Glomerular endothelial cell (primary cell): Measurements from ENCODE around the gene CCNC. TPM values are rescaled to one million over a fixed set of nuclear protein-coding genes. Genes with fewer than 3 reads are reported as not detected.

Experiments used
- DNase-seq: peaks from one replicate; pipeline ENCODE4 v3.0.0-alpha.2; 2011; ENCODE audit warnings: low read depth, low spot score; ENCODE audit errors: extremely low read depth
- total RNA-seq: library from RNA; depleted of rRNA; stranded (reverse); fragments of >200 nt; gene quantifications from 2 replicates; pipeline ENCODE4 v1.2.3, GENCODE V29; 2015

Gene CCNC, protein sequence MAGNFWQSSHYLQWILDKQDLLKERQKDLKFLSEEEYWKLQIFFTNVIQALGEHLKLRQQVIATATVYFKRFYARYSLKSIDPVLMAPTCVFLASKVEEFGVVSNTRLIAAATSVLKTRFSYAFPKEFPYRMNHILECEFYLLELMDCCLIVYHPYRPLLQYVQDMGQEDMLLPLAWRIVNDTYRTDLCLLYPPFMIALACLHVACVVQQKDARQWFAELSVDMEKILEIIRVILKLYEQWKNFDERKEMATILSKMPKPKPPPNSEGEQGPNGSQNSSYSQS
- total RNA-seq, result 35.4 and 44.7 TPM in 2 replicates

DNA sequence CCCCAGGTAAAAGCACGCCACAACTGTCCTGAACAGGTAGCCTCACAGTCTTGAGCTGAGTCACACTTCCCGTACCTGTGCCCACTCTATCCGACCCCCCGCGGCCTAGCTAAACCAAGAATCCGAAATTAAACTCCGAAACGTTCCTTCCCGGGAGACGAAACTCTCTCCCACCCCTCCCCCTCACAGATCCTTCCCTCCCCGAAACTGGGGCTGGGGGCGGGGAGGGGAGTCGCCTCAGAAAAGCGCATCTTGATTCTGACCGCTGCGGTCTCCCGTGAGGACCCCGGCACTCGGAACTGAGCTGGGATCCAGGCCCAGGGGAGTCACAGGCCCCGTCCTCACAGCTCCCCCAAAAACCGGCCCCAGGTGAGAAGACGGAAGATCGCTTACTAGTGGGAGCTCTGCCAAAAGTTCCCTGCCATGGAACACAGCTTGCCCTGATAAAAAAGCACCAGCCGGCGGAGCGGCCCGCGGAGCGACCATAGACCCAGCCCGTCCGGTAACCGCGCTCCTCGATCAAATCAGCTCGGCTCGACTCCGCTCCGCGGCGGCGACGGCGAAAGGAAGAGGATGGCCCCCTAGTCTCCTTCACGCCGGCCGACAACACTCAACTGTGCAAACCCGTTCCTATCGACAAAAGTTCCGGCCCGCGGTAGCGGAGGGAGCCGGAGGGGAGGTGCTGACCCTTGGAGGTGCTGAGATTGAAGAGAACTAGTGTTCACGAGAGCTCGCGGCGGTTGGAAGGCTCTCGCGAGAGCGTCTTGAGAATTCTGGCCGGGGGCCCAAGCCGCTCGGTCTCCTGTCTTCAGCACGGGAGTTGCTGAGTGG lies at the start of gene CCNC:
Gene CCNC, minus strand, starts transcription at position 558 of the 831 bp plus-strand sequence. Its CDS starts 133 bp downstream, at position 425.
- DNase-seq, result peak; percentile 81

GRCh38 chr6:99617131-99617530 lies 48.7 kb upstream of the CCNC start:
- no peak for DNase-seq

GRCh38 chr6:99614430-99615186 lies 46.1 kb upstream of the CCNC start:
- no peak for DNase-seq

- no peak for DNase-seq
These were observed 45.4 kb upstream of the CCNC start for GRCh38 chr6:99613705-99614429.

DNA sequence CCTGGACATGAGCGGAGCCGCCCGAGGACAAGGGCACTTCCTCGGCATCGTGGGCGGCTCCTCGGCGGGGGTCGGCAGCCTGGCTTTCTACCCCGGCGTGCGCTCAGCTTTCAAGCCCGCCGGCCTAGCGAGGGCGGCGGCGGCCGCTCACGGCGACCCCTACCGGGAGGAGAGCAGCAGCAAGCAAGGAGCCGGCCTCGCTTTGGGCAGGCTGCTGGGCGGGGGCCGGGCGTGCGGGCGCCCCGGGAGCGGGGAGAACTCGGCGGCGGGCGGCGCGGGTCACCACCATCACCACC lies 44.9 kb upstream of the CCNC start:
- DNase-seq, result no peak

GRCh38 chr6:99612551-99613408 lies 44.3 kb upstream of the CCNC start:
- no peak for DNase-seq

DNA sequence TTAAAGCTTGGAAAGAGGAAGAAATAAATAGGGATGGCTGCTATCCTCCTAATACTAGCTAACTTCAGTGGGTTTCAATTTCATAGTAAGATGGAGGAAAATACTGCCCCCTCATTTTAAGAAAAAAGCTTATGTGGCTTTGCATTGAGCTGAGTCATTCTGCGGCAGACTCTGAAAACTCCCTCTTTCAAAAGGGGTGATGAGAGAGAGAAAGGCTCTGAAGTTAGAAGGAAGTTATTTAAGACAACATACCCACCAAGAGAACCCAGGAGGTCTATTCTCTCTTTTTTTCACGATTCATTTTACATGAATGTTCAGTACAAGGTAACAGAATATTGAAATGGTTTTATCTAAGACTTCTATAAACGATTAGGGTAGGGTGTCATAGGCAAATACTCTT lies 42.7 kb upstream of the CCNC start:
- no peak for DNase-seq

- DNase-seq, result no peak
These were observed 41.5 kb upstream of the CCNC start for GRCh38 chr6:99609905-99610489.

DNA sequence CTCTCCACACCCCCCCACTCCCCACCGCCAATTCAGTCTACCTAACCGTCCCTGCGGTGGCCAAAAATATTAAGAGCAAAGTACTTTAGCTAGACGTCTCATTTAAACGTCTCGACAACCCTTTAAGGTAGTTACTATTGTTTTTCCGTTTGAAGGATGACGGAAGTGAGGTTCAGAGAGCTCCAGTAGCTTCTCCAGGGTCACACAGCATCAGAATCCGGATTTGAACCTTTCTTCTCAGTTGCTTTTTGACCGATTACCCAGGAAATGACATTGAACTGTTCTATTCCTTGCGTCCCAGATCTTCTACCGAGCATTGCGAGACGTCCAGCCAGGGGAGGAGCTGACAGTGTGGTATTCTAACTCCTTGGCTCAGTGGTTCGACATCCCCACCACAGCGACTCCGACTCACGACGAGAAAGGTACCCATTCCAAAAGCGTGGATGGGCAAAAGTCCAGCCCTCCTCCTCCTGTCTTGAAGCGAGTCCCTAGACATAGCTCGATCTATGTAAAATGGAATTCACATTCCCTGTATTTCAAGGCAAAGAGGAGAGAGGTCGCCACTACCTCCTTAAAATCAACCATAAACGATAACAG lies 40.5 kb upstream of the CCNC start:
- no peak for DNase-seq

GRCh38 chr6:99608059-99608885 lies 39.8 kb upstream of the CCNC start:
- no peak for DNase-seq

GRCh38 chr6:99607416-99608036 lies 39.1 kb upstream of the CCNC start:
- no peak for DNase-seq

DNA sequence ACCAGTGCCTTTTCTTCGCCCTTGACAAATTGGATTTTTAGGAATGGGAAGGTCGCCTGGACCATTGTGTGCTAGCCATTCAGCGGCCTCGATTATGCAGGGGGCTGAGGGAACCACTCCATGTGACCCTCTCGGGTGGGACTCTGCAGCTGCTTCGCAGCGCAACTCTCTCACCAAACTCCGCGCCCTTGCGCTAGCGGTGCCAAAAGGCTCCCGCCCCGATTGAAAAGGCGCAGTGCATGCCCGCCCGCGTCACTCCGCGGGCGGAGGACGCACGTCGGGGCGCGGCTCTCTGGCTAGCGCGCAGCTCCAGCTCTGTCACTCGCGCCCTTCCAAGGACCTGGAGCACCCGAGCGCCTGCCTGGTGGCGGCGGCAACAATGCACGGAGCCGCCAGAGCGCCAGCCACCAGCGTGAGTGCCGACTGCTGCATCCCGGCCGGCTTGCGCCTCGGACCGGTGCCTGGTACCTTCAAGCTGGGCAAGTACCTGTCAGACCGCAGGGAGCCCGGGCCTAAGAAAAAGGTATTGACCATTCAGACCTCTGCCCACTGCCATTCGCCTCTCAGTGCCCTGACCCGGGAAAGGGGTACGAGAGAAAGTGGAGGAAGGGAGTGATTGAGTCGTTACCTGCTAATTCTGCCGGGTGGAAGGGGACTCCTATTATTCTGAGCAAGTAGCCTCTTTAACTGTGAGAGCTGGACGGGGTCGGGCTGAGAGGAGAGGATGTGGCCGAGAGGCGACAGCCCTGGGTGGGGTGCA lies 38.4 kb upstream of the CCNC start, which contains the start of gene PRDM13:
Gene PRDM13, plus strand, starts transcription at position 178 of the 760 bp plus-strand sequence. Its CDS starts 202 bp downstream, at position 380.
- DNase-seq, result no peak

DNA sequence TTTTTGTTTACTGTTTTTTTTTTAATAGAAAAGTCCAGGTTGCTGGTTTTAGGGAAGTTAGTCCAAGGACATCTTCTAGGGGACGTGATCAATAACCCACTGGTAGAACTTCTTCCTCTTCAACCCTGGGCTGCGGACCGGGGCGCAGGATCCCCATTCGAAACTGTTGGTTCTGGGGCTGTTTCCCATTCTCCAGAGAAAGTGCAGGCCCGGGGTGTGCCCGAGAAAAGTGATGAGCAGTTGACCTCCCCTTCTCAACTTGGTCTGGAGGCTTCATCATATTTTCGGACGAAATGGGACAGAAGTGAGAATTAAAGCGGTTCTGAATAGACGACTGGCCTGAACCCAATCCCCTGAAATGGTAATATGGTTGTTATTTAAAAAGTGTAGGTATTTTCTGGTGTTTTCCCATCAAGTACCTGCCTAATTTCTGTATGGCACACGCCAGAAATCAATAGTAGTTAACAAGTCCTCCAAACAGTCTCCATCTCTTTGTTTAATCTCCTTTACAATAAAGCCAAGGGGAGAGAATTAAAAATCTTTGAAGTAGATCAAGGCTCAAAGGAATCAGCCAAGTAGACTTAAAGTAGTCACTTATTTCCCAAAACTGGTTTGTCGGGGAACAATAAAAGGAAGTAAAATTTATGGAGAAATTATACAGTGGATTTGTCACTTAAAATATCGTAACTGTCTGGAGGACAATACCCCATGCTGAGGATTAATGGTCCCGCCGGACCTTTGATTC lies 37.6 kb upstream of the CCNC start:
- no peak for DNase-seq

DNA sequence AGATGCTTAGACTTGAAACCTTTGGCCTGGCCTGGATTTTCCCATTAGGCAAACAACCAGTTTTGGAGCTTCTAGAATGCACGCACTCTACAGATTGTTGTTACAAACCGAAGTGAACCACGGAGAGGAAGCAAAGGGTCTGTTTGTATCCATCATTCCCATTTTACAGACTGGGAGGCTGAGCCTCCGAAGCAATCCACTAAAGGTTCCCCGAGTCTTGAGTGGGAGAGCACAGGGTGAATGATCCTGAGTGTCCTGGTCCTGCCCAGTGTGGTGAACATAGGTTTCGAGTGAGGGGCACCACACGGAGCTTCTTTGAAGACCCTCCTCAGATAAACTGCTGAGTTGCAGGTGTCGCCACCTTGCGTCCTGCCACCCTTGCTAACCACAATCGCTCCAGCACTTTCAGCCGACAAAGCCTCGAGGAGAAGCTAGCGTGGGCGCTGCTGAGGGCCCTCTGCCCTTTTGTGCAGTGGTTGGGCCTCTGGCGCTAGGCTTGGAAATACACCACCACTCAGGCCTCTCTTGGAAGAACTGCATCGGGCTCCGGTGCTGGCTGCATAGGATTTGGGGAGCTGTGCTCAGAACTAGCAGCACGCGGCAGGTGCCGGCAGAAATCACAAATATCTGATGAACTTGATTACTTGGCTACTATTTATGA lies 36.7 kb upstream of the CCNC start:
- no peak for DNase-seq

DNA sequence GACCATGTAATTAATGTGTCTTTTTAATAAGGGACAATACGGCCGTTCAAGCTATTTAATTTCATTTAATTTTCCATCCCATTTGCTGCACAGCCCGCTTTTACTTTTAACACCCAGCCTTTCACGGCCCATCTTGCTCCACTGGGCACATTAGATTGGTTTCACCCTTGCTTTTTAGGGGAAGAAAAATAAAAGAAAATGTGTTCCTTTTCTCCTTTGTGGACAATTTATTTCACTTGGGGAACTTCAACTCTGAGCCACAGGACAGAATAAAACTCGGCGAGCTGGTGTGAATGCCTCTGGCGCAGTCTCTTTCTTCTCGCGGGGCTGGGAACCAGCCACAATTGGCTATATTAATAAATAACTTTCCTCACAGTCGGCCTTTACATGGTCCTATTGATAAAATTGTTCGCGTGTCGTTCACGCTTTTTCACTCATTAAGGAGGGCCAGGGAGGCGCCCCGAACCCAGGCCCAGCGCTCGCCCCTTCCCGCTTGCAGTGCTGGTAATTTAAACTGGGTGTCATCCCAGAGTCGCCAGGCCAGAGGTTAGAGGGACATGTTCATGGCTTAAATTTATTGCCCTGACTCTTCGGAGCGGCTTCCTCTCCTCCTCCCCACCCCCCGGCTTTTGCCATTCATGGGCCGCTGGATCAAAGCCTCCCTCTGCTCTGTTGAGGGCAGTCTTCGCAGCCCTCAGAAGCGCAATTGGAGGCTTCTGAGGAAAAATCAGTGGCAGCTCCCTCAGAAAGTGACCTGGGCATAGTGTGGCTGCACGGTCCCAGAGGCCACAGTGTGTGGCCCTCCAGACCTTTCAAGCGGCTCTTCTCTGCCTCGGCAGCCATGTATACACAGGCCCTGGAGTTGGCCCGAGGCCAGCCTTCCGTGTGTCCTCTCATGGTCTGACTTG lies 36.0 kb upstream of the CCNC start:
- no peak for DNase-seq
